GM12878 (cell line): Measurements from ENCODE around the gene KIF22.

Experiments
- CHD2 ChIP-seq: IDR thresholded peaks from 2 replicates; pipeline ENCODE4 v1.6.1; 2011; ENCODE audit warnings: low read depth, low read length, improper control_type of control experiment, borderline replicate concordance
- POLR2A ChIP-seq: IDR thresholded peaks from 2 replicates; pipeline ENCODE4 v1.6.1; 2011; ENCODE audit warnings: low read depth, mild to moderate bottlenecking, low read length
- RBBP5 ChIP-seq: fragments of 200-600 bp; sonication (generic); conservative IDR thresholded peaks from 2 replicates; pipeline ENCODE4 v1.6.1; 2016
- SIX5 ChIP-seq: IDR thresholded peaks from 2 replicates; pipeline ENCODE4 v1.6.1; 2011; ENCODE audit warnings: mild to moderate bottlenecking, low read depth, low read length, moderate library complexity; ENCODE audit not compliant: severe bottlenecking
- SREBF2 ChIP-seq: IDR thresholded peaks from 2 replicates; pipeline ENCODE4 v1.6.1; 2012; ENCODE audit warnings: mild to moderate bottlenecking, low read length
- TAF1 ChIP-seq: IDR thresholded peaks from 2 replicates; pipeline ENCODE4 v1.6.1; 2011; ENCODE audit warnings: mild to moderate bottlenecking, low read depth, low read length, borderline replicate concordance

DNA sequence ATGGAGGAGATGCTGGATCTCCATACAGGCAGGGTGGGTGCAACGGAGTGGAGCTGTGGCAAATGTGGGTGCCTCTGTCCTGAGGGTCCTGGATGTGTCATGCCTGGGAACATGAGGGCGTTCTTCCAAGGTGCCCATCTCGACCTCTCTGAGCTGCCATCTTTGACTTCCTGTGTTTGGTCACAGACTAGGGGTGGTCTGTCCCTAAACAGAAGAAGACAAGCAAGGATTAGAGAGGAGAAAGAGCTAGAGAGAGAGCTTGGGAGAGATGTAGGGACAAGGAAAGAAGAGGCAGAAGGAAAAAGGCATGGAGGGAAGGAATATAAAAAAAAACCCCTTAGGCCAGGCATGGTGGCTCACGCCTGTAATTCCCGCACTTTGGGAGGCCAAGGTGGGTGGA lies 15.8 kb upstream of the KIF22 start:
- TF ChIP-seq SREBF2 (no peak), CHD2 (no peak), TAF1 (no peak), POLR2A (no peak), SIX5 (no peak), RBBP5 (no peak)
